Suprapubic skin (tissue), 4 donors: ENCODE results near the gene TSGA10.

Source experiments
- POLR2A ChIP-seq, 2 donors: fragments of 450-650 bp; IDR thresholded peaks; one replicate each; pipeline ENCODE4 v1.6.1; 2017; ENCODE audit warnings: antibody characterized with exemption in 2 of 2, mild to moderate bottlenecking in 2 of 2, moderate library complexity in 2 of 2
- POLR2AphosphoS5 ChIP-seq, 3 donors: sonication (generic); formaldehyde crosslinking; IDR thresholded peaks; one replicate each; pipeline ENCODE4 v1.6.1; 2017; ENCODE audit warnings: antibody characterized with exemption in 3 of 3
- TF ChIP-seq, protein P1 (sequence below), 2 donors: fragments of 200-600 bp in 1 of 2; fragments of 450-650 bp in 1 of 2; sonication (generic) in 1 of 2; IDR thresholded peaks; one replicate each; pipeline ENCODE4 v1.5.1; 2016 to 2019; ENCODE audit warnings: antibody characterized with exemption in 2 of 2, mild to moderate bottlenecking in 1 of 2, moderate library complexity in 1 of 2

DNA sequence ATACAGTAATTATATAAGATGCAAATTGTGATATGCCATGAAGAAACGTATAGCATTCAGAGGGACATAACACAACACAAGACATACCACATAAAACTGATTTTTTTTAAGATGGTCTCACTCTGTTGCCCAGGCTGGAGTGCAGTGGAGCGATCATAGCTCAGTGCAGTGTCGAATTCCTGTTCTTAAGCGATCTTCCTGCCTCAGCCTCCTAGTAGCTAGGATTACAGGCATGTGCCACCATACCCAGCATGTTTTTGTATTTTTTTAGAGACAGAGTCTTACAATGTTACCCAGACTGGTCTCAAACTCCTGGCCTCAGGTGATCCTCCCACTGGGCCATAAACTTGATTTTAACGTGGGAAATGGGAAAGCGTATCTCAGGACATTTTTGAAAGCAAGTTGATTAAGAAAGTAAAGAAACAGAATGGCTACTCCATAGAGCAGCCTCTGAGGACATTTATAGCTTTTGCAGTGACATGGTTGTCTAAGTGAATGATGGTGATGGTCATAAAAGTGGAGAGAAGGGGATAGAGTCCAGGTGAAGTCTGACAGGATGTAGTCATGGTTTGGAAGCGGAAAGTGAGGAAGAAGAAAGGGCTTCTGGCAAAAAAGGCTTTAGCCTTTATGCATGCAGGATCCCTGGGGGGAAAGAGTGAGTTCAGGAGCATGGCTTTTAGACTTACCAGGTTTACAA, 2.4 kb downstream of the TSGA10 start:
- TF ChIP-seq, protein P1, sequence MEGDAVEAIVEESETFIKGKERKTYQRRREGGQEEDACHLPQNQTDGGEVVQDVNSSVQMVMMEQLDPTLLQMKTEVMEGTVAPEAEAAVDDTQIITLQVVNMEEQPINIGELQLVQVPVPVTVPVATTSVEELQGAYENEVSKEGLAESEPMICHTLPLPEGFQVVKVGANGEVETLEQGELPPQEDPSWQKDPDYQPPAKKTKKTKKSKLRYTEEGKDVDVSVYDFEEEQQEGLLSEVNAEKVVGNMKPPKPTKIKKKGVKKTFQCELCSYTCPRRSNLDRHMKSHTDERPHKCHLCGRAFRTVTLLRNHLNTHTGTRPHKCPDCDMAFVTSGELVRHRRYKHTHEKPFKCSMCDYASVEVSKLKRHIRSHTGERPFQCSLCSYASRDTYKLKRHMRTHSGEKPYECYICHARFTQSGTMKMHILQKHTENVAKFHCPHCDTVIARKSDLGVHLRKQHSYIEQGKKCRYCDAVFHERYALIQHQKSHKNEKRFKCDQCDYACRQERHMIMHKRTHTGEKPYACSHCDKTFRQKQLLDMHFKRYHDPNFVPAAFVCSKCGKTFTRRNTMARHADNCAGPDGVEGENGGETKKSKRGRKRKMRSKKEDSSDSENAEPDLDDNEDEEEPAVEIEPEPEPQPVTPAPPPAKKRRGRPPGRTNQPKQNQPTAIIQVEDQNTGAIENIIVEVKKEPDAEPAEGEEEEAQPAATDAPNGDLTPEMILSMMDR (IDR thresholded peaks at IDR 0.05), result no peak
- TF ChIP-seq POLR2AphosphoS5 (IDR thresholded peaks at IDR 0.05) (no peak), POLR2A (IDR thresholded peaks at IDR 0.05) (no peak)
